ENCODE measurements around the gene RRAS2.
"Not testable (repeated sequence)": the region's sequence is repeated elsewhere in the genome, so short reads cannot be mapped to it uniquely, and the experiment has no call there.

The RRAS2 gene

GRCh38 chr11:14305649-14306048, 53.3 kb downstream of the RRAS2 start:
- DNase-seq = no peak

- no peak for DNase-seq
These were observed 54.4 kb downstream of the RRAS2 start for GRCh38 chr11:14304601-14305000.

GRCh38 chr11:14300661-14301304, 58.2 kb downstream of the RRAS2 start:
- DNase-seq = peak; percentile 46 to 78

- no peak for DNase-seq
These were observed 59.1 kb downstream of the RRAS2 start for GRCh38 chr11:14299921-14300320.

- DNase-seq = no peak
These were observed 68.6 kb downstream of the RRAS2 start for GRCh38 chr11:14290422-14290821.

GRCh38 chr11:14288189-14288935, 70.6 kb downstream of the RRAS2 start:
- no peak for DNase-seq

GRCh38 chr11:14278869-14279268, 80.1 kb downstream of the RRAS2 start:
- DNase-seq = not testable (repeated sequence)

GRCh38 chr11:14275076-14275475, 83.9 kb downstream of the RRAS2 start:
- DNase-seq = no peak

GRCh38 chr11:14273895-14274294, 85.1 kb downstream of the RRAS2 start:
- no peak for DNase-seq

- DNase-seq = peak in 1 of 2 donors; percentile 28
These were observed 88.1 kb downstream of the RRAS2 start for GRCh38 chr11:14270690-14271542.

GRCh38 chr11:14269692-14270573, 89.0 kb downstream of the RRAS2 start:
- peak in 1 of 2 donors; percentile 31 for DNase-seq

- DNase-seq = no peak
These were observed 90.9 kb downstream of the RRAS2 start for GRCh38 chr11:14267861-14268635.

- no peak for DNase-seq
These were observed 92.4 kb downstream of the RRAS2 start for GRCh38 chr11:14266622-14267021.

GRCh38 chr11:14264966-14265365, 94.0 kb downstream of the RRAS2 start:
- no peak for DNase-seq

- no peak for DNase-seq
These were observed 96.6 kb downstream of the RRAS2 start for GRCh38 chr11:14262271-14262846.

GRCh38 chr11:14261066-14261465, 97.9 kb downstream of the RRAS2 start:
- no peak for DNase-seq

GRCh38 chr11:14259878-14260277, 99.1 kb downstream of the RRAS2 start:
- DNase-seq = no peak

GRCh38 chr11:14259186-14259784, 99.7 kb downstream of the RRAS2 start:
- DNase-seq = no peak

GRCh38 chr11:14258221-14258935, 100.6 kb downstream of the RRAS2 start:
- no peak for DNase-seq

GRCh38 chr11:14255238-14255534, 103.8 kb downstream of the RRAS2 start:
- no peak for DNase-seq

Data from hippocampal formation (tissue), 2 donors.